ENCODE data around the gene GOLGA1.

DNA sequence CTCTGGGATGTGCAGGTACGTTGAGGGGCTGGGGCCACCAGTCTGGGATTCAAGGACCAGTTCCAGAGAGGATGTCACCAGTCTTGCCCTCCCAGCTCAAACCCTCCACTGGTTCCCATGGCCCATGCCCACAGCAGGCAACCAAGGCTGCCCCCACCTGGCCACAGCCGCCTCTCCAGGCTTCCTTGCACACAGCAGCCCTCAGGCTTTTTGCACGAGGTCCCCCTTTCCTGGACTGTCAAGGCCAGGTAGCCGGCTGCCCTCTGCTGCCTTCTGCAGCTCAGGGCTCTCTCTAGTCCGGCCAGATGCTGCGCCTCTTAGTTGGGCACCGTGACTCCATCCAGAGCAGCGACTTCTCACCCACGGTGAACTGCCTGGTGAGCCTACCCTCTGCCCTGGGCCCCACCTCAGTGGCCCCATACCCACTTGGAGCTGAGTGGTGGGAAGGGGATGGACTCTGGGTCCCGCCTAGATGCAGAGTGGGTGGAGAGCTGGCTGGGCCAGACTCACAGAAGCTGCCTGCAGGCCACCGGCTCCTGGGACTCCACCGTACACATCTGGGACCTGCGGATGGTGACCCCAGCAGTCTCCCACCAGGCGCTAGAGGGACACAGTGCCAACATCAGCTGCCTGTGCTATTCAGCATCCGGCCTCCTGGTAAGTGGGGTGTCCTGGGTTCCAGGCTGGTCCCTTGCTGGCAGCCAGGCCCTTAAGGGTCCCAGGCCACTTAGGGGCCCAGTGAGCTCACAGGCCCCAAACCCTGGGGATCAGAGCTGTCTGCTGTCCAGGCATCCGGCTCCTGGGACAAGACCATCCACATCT lies 84.7 kb downstream of the GOLGA1 start:
- TF ChIP-seq HDAC1 (IDR thresholded peaks at IDR 0.05) (no peak), FOXP1 (CRISPR knock-in tag; IDR thresholded peaks at IDR 0.05) (no peak), IRF2 (CRISPR knock-in tag; IDR thresholded peaks at IDR 0.05) (no peak)
- TF ChIP-seq, protein P1, sequence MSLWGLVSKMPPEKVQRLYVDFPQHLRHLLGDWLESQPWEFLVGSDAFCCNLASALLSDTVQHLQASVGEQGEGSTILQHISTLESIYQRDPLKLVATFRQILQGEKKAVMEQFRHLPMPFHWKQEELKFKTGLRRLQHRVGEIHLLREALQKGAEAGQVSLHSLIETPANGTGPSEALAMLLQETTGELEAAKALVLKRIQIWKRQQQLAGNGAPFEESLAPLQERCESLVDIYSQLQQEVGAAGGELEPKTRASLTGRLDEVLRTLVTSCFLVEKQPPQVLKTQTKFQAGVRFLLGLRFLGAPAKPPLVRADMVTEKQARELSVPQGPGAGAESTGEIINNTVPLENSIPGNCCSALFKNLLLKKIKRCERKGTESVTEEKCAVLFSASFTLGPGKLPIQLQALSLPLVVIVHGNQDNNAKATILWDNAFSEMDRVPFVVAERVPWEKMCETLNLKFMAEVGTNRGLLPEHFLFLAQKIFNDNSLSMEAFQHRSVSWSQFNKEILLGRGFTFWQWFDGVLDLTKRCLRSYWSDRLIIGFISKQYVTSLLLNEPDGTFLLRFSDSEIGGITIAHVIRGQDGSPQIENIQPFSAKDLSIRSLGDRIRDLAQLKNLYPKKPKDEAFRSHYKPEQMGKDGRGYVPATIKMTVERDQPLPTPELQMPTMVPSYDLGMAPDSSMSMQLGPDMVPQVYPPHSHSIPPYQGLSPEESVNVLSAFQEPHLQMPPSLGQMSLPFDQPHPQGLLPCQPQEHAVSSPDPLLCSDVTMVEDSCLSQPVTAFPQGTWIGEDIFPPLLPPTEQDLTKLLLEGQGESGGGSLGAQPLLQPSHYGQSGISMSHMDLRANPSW (CRISPR knock-in tag; IDR thresholded peaks at IDR 0.05), result no peak
- TF ChIP-seq, protein P2, sequence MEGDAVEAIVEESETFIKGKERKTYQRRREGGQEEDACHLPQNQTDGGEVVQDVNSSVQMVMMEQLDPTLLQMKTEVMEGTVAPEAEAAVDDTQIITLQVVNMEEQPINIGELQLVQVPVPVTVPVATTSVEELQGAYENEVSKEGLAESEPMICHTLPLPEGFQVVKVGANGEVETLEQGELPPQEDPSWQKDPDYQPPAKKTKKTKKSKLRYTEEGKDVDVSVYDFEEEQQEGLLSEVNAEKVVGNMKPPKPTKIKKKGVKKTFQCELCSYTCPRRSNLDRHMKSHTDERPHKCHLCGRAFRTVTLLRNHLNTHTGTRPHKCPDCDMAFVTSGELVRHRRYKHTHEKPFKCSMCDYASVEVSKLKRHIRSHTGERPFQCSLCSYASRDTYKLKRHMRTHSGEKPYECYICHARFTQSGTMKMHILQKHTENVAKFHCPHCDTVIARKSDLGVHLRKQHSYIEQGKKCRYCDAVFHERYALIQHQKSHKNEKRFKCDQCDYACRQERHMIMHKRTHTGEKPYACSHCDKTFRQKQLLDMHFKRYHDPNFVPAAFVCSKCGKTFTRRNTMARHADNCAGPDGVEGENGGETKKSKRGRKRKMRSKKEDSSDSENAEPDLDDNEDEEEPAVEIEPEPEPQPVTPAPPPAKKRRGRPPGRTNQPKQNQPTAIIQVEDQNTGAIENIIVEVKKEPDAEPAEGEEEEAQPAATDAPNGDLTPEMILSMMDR (IDR thresholded peaks at IDR 0.05 in 2 of 3, conservative IDR thresholded peaks at IDR 0.05 in 1 of 3; ENCODE audit: insufficient read depth in 2 of 3, low read depth in 1 of 3, low read length in 3 of 3), result peak; percentile 49 to 62 (median 52); a peak in 5 of 6 replicates
